Right ventricle myocardium inferior (tissue), 1 donor: Measurements from ENCODE around the gene SERTM1. TPM values are rescaled to one million over a fixed set of nuclear protein-coding genes. Genes with fewer than 3 reads are reported as not detected.

ENCODE experiments used
- total RNA-seq: library from RNA; stranded (reverse); fragmentation: NEBNext Ultra II Directional; extraction: Animal tissue kit (Norgen Biotek cat#: 25700); gene quantifications from one replicate; pipeline ENCODE4 v1.2.1, GENCODE V29; 2021
- donor health status: DM: no; HTN: yes; CAD: no; lungs with severe emphysema.

The SERTM1 gene
- total RNA-seq, 1 donor from 2014 or later: 2.0 TPM

Other genes starting within 250 kb of the SERTM1 start
- not detected for gene CCNA1, start 241.5 kb upstream of the SERTM1 start, total RNA-seq
- 2.2 TPM for gene RFXAP, start 145.2 kb downstream of the SERTM1 start, total RNA-seq
- gene SMAD9, start 246.2 kb downstream of the SERTM1 start, total RNA-seq: 1.9 TPM